Fibroblast of lung (primary cell): ENCODE results near the gene TMEM176B.

Source experiments
- CTCF ChIP-seq, 2 donors: IDR thresholded peaks in 1 of 2; conservative IDR thresholded peaks in 1 of 2; 1 replicate in 1 of 2; 2 replicates in 1 of 2; pipeline ENCODE4 v1.5.1; 2011 to 2012; ENCODE audit warnings: low read length in 2 of 2, control low read depth in 1 of 2, inconsistent platforms in 1 of 2, low read depth in 1 of 2, mild to moderate bottlenecking in 1 of 2
- EZH2 ChIP-seq: IDR thresholded peaks from 2 replicates; pipeline ENCODE4 v1.5.1; 2012; ENCODE audit warnings: low read length, control low read depth, mild to moderate bottlenecking; ENCODE audit errors: missing control alignments

- TF ChIP-seq CTCF (conservative IDR thresholded peaks at IDR 0.05 in 1 of 2, IDR thresholded peaks at IDR 0.05 in 1 of 2; ENCODE audit: low read depth in 1 of 2, low read length in 2 of 2) (no peak), EZH2 (no peak)
Observed at GRCh38 chr7:150818971-150819370, 18.8 kb upstream of the TMEM176B start.
